HG03108 (cell line): ENCODE data around the gene TPGS2.
A peak's percentile ranks its signal among the peaks of the same experiment; 100 is the strongest.
"Not testable (repeated sequence)": the region's sequence is repeated elsewhere in the genome, so short reads cannot be mapped to it uniquely, and the experiment has no call there.

Experiments
- ATAC-seq: cut with Tn5 transposase; IDR thresholded peaks from one replicate; pipeline ENCODE4 v1.9.1; 2021; ENCODE audit warnings: moderate library complexity; ENCODE audit not compliant: unreplicated experiment

TPGS2 gene, protein sequence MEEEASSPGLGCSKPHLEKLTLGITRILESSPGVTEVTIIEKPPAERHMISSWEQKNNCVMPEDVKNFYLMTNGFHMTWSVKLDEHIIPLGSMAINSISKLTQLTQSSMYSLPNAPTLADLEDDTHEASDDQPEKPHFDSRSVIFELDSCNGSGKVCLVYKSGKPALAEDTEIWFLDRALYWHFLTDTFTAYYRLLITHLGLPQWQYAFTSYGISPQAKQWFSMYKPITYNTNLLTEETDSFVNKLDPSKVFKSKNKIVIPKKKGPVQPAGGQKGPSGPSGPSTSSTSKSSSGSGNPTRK

DNA sequence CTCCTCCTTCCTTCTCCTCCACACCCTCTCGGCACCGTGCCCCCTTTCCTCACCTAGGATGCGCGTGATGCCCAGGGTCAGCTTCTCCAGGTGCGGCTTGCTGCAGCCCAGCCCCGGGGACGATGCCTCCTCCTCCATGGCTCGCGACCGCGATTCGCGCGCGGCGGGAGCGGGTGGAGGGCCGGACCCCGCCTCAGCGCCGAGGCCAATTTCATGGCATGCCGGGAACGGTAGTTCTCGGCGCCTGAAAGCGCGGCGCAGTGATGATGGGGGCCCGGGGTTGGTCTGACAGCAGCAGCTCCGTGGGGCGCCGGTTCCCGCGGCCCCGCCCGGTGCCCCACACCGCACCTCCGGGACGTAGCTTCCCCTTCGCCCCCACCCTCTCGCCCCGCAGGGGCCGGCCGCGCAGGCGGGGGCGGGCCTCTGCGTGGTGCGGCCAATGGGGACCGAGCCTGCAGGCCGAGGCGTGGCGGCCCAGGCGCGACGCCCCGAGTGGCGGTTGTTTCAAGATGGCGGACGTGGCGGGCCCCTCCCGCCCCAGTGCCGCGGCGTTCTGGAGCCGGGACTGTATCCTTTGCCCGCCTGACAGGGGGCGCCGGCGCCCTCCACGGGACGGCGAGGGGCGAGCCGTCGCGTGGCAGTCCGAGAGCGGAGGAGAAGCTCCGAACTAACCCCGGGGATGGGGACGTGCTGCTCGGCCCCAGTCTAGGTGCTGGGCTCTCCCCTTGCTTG lies at the start of gene TPGS2, which contains the start of gene KIAA1328:
TPGS2 (minus strand) TSS at position 373 of the 732 bp plus-strand sequence; CDS start at position 138, 235 bp downstream.
KIAA1328 (plus strand) TSS at position 498 of the 732 bp plus-strand sequence; CDS start at position 510, 12 bp downstream.
- ATAC-seq: peak; percentile 95

DNA sequence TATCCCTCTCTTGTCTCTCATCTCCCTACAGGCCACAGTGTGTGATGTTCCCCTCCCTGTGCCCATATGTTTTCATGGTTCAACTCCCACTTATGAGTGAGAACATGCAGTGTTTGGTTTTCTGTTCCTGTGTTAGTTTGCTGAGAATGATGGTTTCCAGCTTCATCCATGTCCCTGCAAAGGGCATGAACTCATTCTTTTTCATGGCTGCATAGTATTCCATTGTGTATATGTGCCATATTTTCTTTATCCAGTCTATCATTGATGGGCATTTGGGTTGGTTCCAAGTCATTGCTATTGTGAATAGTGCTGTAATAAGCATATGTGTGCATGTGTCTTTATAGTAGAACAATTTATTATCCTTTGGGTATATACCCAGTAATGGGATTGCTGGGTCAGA lies 45.0 kb upstream of the TPGS2 start:
- ATAC-seq: not testable (repeated sequence)

DNA sequence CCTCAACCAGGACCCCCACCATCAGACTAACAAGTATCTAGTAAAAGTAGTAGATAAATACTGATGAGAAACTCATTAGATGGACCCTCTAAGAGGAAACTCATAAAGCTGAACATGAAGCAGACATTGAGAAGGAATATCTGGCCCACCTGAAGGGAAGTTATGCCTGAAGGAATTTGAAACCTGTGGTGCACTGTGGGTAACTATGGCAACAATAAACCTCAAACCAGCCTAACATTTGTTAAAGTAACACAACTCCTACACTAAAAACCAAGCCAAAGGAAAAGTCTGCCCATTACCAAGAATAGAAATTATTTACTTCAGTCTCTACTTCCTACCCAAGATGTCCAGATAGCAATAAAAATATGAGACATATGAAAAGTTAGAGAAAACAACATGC lies 43.5 kb upstream of the TPGS2 start:
- ATAC-seq: no peak

DNA sequence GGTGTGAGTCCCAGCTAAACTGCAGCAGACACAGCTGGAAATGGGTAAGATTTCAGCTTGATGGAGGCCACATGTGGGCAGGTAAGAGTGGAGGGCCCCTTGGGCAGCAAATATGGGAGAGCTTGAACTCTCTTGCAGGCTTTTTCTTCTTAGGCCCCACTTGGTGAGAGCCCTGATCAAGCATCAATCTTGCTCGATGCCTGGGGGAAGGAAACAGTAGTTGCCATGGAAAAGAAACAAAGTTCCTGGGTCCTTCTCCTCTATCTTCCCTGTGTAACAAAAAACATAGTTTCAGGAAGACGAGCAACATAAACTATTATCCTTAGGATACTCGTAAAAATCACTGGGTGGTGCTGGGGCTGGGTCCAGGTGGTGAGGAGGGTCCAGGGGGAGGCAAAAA lies 43.0 kb upstream of the TPGS2 start:
- ATAC-seq: no peak

DNA sequence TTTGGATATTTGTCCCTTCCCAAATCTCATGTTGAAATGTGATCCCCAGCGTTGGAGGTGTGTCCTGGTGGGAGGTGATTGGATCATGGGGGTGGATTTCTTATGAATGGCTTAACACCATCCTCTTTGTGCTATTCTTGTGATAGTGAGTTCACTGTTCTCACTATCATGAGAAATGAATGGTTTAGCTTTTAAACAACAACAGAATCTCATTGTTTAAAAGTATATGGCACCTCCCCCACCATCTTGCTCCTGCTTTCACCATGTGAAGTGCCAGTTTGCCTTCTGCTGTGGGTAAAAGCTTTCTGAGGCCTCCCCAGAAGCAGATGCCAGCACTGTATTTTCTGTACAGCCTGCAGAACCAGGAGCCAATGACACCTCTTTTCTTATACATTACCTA lies 38.3 kb upstream of the TPGS2 start:
- no peak for ATAC-seq

DNA sequence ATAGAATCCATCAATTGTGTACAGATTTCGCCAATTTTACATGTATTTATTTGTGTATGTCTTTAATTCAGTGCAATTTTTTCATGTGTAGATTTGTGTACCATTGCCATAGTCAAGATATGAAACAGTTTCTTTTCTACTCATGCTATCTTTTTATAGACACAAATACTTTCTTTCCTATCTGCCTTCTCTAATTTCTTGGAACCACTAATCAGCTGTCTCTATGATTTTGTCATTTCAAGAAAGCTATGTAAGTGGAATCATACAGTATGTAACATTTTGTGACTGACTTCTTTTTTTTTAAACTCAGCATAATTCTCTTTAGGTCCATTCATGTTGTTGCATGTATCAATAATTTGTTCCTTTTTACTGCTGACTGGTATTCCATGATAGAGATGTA lies 33.4 kb upstream of the TPGS2 start:
- ATAC-seq: no peak

DNA sequence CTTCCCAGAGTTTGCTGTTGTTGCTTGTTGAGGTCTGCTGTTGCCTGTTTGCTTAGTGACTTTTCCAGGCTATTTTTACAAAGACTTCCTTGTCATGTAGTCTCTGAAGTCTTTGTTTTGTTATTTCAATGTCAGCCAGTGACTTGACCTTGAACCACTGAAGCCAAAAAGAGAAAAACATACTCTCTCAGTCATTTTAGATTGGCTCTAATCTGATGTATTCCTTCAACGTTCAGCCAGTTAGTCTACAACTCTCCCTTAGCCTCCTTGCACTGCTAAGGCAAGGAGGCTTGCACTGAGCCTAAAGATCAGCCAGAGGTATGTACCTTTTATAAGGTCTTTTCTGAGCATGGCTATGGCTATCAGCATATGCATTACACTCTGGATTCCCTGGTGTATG lies 28.0 kb upstream of the TPGS2 start:
- ATAC-seq: no peak

DNA sequence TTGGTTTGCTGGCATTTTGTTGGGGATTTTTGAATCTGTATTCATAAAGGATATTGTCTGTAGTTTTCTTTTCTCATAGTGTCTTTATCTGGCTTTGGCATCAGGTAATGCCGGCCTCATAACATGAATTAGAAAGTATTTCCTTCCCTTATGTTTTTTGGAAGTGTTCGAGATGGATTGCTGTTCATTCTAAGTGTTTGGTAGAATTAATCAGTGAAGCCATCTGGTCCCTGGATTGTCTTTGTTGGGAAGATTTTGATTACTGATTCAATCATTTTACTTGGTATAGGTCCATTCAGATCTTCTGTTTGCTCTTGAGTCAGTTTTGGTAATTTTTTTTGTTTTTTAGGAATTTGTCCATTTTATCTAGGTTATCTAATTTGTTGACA lies 22.4 kb upstream of the TPGS2 start:
- no peak for ATAC-seq

DNA sequence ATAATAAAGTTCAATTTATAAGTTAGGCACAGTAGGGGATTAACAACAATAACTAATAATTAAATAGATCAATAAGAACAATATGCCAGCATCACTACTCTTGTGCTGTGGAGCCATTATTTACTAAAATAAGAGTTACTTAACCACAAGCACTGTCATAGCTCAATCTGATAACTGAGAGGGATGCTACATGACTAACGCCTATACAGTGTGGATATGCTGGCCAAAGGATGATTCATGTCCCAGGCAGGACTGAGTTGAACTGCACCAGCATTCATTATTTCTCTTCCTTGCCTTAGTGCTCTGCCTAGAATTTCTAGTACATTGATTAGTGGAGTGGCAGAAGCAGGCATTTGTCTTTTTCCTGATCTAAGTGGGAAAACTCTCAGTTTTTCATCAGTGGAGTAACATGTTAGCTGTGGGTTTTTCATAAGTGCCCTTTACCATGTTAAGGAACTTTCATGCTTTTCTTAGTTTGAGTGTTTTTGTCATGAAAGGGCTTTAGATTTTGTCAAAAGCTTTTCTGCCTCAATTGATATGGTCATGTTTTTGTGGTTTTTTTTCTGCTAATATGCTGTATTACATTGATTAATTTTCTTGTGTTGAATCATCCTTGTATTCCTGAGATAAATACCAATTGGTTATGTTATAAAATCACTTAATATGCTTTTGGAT lies 21.9 kb upstream of the TPGS2 start:
- ATAC-seq: no peak

DNA sequence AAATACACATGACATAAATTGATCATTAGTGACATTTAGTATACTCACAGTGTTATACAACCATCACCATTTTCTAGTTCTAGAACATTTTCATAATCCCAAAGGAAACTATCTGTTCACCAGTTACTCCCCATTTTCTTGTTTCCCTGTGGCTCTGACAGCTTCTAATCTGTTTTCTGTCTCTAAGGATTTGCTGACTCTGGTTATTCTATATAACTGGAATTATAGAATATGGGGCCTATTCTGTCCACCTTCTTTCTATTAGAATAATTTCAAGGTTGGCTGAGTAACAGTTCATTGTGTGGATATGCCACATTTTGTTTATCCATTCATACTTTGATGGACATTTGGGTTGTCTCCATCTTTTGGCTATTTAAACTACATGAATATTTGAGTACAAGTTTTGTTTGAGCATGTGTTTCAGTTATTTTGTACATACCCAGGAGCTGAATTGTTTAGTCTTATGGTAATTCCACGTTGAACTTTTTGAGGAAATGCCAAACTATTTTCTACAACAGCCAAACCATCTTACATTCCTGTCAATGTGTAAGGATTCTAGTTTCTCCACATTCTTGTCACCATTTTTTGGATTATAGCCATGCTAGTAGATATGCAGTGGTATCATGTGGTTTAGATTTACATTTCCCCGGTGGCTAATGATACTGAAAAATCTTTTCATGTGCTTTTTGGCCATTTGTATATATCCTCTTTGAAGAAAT lies 20.6 kb upstream of the TPGS2 start:
- ATAC-seq: no peak

DNA sequence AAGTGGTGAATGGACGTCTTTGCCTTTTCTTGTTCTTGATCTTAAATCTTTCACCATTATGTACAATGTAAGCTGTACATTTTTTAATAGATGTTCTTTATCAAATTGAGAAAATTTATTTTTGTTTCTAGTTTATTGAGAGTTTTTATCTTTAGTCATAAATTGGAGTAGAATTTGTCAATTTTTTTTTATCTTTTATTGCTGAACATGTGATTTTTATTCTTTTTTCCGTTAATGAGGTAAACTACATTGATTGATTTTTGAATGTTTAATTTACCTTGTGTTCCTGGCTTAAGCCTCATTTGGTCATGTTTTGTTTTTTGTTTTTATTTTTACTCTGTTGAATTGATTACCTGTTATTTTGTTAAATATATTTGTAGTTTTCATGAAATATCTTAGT lies 19.8 kb upstream of the TPGS2 start:
- ATAC-seq: no peak

DNA sequence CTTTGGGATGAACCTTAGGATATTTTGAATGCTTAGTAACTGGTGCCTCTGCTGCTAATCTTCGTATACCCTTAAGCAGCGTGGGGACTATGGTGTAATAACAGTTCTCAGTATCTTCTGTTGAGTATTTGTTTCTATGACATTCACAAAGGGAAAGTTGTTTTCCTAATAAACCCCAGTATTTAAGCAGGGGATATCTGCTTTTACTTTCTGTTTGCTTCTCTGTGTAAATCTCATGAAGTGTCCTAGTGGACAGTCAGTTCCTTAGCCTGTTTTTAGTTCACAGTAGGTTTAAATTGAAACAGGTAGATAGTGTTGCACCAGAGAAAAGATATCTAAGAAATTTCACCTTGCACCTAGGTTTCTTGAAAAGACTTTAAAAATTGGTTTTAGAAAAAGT lies 15.0 kb upstream of the TPGS2 start:
- no peak for ATAC-seq

DNA sequence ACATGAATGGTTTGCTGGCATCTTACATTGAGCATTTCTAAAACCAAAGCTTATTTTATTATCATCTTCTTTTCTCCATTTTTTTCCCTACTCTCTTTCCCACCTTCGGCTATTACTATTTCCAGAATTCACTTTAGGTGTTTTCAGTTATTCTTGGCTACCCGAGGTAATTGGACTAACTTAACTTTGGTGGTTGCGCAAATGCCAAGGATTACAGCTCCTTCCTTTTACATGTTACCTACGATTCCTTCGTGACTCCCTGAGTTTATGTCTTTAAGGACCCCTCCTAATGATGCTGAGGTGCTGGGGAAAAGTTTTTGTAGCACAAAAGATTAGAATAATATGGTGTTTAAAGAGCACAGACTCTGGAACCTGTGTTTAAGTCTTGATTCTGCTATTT lies 14.4 kb upstream of the TPGS2 start:
- ATAC-seq: no peak

DNA sequence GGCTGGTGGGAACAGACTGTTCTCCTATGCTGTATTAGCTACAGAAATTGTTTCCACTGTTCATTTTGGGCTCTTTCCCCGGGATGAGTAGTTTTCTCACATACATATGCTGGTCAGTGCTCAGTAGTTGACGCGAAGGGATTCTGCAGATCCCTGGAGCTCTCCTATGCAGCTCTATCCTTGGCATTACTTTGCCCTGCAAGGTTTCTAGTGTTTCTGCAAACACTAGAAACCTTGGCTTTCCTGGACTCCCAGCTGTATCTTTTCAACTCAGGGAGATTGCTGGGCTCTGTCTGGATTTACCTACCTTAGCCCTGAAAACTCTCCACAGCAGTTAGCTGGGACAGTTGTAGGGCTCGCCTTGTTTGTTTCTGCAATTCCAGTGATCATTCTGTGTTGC lies 11.0 kb upstream of the TPGS2 start:
- ATAC-seq: no peak

DNA sequence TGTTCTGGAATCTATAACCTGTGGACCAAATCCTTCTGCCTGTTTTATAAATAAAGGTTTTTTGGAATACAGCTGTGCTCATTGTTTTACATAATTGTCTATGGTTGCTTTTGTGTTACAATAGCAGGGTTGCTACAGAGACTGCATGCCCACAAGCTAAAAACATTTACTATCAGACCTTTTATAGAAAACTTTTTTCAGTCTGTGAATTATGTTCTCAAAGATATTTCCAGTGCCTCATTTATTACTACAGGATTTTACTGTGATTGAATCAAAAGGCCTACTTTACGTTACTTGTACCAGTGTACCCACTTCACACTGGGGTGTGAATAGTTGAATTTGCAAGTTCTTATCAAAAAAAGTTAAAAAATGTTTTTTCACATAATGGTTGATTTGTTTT lies 7.1 kb upstream of the TPGS2 start:
- ATAC-seq: no peak

DNA sequence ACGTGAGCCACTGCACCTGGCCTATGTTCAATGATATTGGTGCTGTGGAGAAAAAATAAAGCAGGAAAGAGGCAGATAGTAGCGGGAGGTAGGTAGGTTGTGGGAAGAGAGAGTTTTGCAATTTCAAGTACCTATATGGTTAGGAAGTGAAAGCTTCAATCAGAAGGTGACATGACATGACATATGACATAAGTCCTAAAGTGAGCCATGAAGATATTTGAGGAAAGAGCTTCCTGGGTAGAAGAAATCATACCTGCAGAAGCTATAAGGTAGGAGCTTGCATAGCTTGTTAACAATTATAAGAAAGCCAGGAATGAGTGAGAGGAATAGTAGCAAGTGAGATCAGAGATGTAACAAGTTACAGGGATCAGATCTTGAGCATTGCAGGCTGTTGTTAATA lies 4.3 kb upstream of the TPGS2 start:
- ATAC-seq: no peak

DNA sequence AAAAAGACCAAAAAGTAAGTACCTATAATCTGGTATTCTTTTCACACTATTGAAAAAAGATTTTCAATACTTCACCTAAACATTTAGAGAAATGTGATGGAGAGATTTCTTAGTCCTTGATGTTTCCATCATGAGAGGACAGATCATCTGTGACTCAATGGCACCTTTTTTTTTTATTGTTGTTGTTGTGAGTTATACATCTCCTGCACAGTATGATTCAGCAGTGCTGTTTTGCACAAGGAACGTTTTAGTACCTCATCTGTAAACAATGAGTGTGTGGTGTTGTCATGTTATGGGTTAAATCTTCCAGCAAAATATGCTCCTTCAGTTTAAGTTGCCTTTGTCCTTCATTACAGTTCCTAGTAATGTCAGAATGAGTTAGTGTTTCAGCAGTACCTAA lies 2.3 kb upstream of the TPGS2 start:
- no peak for ATAC-seq

DNA sequence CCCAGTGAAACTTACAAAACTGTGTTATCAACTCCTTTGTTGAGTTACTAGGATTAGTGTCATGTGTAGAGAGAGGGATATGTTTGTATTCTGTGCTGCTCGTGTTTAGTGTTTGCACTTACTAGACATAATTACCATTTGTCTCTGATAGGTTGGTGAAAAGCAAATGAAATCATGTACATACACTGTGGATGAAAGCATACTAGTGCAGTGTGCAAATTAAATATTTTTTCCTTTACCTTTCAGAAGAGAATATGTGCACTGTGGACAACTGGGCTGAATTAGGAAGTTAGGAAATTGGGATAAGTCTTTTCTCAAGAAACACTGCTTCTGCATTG lies 1.3 kb upstream of the TPGS2 start:
- ATAC-seq: no peak

DNA sequence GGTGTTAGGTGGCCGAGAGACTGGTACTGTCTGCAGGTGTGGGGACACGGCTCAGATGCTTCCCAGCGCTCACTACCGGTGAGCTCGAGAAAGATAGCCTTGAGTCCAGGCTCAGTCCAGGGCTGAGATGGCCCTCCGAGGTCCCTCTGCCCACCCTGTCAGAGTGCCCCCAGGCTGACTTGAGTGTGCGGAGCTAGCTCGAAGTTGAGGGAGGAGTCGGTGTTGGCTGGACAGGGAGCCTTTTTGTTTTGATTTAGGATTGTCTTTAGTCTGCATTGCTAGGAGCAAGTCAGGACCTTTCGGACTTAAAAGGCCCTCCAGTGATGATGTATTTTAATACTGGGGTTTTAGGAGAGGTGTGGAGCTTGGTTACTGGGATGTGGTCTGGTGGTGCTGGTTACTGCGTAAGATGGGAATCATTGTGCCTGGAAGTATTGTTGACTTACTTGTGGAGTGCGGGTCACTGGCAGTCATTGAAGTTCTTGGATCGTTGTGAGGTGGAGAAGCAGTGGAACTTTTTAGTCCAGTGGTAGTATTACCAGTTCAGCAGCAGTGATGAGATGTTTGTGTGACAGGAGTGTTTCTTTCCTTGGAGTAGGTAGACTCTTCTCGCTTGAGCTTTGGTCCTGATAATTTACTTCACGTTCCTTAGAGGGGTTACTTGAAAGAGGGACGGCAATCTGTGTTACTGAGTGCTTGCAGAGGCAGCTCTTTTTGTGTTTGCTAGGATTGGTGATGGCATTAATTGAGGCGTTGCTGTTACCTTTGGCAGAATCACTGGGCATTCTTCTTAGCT lies 758 bp upstream of the TPGS2 start:
- no peak for ATAC-seq

DNA sequence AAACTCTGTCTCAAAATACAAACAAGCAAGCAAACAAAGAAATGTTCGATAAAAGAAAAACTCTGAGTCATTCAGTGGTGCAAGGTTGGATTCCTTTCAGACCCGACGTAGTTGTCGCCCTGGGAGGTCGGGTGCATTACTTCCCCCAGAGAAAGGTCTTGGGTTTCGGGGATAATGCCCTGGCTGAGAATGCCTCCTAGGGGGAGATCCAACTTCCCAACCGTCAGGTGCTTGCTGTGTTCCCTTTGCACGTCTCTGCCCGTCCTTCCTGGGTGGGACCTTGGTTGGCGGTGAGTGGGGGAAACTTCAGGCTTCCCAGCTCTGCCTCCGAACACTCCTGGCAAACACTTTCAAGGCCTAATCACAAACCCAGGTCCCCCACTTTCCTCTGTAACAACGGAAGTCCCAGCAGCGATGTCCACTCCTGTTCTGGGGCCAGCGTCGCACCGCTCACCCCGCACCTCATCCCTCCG lies 609 bp downstream of the TPGS2 start:
- peak; percentile 0 for ATAC-seq

DNA sequence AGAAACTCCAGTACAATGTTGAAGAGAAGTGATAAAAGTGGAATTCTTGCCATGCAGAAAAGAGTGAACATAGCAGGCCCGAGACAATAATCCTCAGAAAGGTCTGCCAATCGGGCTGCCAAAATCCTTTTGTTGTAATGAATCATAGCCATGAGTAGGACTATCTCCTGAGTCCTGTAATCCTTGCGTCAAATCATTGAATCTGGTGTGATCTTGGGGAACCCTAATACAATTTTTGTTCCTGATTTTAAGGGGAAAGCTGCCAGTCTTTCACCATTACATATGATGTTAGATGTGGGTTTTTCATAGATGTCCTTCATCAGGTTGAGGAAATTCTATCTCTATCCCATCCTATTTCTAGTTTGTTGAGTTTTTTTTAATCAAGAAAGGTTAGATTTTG lies 2.2 kb downstream of the TPGS2 start:
- no peak for ATAC-seq
